ENCODE results near the gene HSPG2.

DNA sequence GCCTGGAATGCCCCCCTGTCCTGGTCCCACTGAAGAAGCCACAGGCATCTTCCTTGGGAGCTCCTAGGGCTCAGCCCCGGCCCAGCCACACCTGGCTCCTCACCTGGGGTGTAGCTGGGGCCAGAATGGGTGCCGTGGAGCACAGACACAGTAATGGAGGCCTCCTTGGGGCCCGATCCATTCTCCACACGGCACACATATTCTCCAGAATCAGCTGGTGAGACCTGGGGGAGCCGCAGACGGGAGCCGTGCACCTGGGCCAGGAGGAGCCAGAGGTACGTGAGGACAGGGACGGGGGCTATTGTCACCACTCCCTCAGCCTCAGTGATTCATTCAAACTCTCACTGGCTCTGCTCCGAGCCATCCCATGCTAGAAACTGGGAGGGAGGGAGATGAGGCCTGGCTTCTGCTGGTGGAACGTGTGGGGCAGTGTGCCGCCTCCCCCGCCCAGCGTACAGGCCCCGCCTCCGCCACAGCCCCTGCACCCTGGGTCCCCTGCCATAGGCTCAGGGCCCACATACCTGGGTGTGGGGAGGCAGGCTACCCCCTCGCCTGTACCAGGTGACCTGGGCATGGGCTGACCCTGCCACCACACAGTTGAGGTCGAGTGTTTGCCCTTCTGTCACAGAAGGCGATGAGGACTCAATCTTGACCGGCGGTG, 82.9 kb downstream of the HSPG2 start:
- TF ChIP-seq, protein P1, sequence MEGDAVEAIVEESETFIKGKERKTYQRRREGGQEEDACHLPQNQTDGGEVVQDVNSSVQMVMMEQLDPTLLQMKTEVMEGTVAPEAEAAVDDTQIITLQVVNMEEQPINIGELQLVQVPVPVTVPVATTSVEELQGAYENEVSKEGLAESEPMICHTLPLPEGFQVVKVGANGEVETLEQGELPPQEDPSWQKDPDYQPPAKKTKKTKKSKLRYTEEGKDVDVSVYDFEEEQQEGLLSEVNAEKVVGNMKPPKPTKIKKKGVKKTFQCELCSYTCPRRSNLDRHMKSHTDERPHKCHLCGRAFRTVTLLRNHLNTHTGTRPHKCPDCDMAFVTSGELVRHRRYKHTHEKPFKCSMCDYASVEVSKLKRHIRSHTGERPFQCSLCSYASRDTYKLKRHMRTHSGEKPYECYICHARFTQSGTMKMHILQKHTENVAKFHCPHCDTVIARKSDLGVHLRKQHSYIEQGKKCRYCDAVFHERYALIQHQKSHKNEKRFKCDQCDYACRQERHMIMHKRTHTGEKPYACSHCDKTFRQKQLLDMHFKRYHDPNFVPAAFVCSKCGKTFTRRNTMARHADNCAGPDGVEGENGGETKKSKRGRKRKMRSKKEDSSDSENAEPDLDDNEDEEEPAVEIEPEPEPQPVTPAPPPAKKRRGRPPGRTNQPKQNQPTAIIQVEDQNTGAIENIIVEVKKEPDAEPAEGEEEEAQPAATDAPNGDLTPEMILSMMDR (IDR thresholded peaks at IDR 0.05; ENCODE audit: poor library complexity, severe bottlenecking): no peak
- no peak for TF ChIP-seq SMC3 (conservative IDR thresholded peaks at IDR 0.05; ENCODE audit: poor library complexity)
- no peak for TF ChIP-seq POLR2AphosphoS5 (IDR thresholded peaks at IDR 0.05)
- TF ChIP-seq EZH2 (IDR thresholded peaks at IDR 0.05; ENCODE audit: borderline replicate concordance, insufficient read depth, low read length, poor library complexity, severe bottlenecking): no peak
- no peak for TF ChIP-seq RAD21 (conservative IDR thresholded peaks at IDR 0.05)
- no peak for TF ChIP-seq TAF1 (IDR thresholded peaks at IDR 0.05; ENCODE audit: low read depth)
- TF ChIP-seq EP300 (conservative IDR thresholded peaks at IDR 0.05; ENCODE audit: poor library complexity, severe bottlenecking): no peak
- TF ChIP-seq, protein P2, sequence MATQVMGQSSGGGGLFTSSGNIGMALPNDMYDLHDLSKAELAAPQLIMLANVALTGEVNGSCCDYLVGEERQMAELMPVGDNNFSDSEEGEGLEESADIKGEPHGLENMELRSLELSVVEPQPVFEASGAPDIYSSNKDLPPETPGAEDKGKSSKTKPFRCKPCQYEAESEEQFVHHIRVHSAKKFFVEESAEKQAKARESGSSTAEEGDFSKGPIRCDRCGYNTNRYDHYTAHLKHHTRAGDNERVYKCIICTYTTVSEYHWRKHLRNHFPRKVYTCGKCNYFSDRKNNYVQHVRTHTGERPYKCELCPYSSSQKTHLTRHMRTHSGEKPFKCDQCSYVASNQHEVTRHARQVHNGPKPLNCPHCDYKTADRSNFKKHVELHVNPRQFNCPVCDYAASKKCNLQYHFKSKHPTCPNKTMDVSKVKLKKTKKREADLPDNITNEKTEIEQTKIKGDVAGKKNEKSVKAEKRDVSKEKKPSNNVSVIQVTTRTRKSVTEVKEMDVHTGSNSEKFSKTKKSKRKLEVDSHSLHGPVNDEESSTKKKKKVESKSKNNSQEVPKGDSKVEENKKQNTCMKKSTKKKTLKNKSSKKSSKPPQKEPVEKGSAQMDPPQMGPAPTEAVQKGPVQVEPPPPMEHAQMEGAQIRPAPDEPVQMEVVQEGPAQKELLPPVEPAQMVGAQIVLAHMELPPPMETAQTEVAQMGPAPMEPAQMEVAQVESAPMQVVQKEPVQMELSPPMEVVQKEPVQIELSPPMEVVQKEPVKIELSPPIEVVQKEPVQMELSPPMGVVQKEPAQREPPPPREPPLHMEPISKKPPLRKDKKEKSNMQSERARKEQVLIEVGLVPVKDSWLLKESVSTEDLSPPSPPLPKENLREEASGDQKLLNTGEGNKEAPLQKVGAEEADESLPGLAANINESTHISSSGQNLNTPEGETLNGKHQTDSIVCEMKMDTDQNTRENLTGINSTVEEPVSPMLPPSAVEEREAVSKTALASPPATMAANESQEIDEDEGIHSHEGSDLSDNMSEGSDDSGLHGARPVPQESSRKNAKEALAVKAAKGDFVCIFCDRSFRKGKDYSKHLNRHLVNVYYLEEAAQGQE (IDR thresholded peaks at IDR 0.05; ENCODE audit: borderline replicate concordance): no peak
- no peak for TF ChIP-seq MXI1 (conservative IDR thresholded peaks at IDR 0.05; ENCODE audit: poor library complexity, severe bottlenecking)

Measured in neural cell (in vitro differentiated cells).